Measurements from ENCODE around the gene TCERG1L.
"Not testable (repeated sequence)": the region's sequence is repeated elsewhere in the genome, so short reads cannot be mapped to it uniquely, and the experiment has no call there.

TCERG1L gene

GRCh38 chr10:131160219-131160875 is 151.2 kb downstream of the TCERG1L start:
- no peak for TF ChIP-seq POLR2A (IDR thresholded peaks at IDR 0.05; ENCODE audit: low read depth, low read length)
- no peak for FAIRE-seq
- DNase-seq (ENCODE audit: insufficient read length, low spot score): no peak

- DNase-seq (ENCODE audit: insufficient read length, low spot score) (no peak), FAIRE-seq (no peak)
- no peak for TF ChIP-seq POLR2A (IDR thresholded peaks at IDR 0.05; ENCODE audit: low read depth, low read length)
Observed at GRCh38 chr10:131159771-131160170, 151.8 kb downstream of the TCERG1L start.

GRCh38 chr10:131158695-131159094 is 152.8 kb downstream of the TCERG1L start:
- no peak for TF ChIP-seq POLR2A (IDR thresholded peaks at IDR 0.05; ENCODE audit: low read depth, low read length)
- no peak for DNase-seq (ENCODE audit: insufficient read length, low spot score)
- no peak for FAIRE-seq

- no peak for TF ChIP-seq POLR2A (IDR thresholded peaks at IDR 0.05; ENCODE audit: low read depth, low read length)
- DNase-seq (ENCODE audit: insufficient read length, low spot score): no peak
- FAIRE-seq: no peak
Observed at GRCh38 chr10:131157899-131158298, 153.6 kb downstream of the TCERG1L start.

- DNase-seq (ENCODE audit: insufficient read length, low spot score): no peak
- TF ChIP-seq POLR2A (IDR thresholded peaks at IDR 0.05; ENCODE audit: low read depth, low read length): no peak
- FAIRE-seq: no peak
Observed at GRCh38 chr10:131155876-131156230, 155.7 kb downstream of the TCERG1L start.

GRCh38 chr10:131155218-131155875 is 156.2 kb downstream of the TCERG1L start:
- no peak for FAIRE-seq
- DNase-seq (ENCODE audit: insufficient read length, low spot score): no peak
- no peak for TF ChIP-seq POLR2A (IDR thresholded peaks at IDR 0.05; ENCODE audit: low read depth, low read length)

- DNase-seq (ENCODE audit: insufficient read length, low spot score) (no peak), FAIRE-seq (no peak)
- TF ChIP-seq POLR2A (IDR thresholded peaks at IDR 0.05; ENCODE audit: low read depth, low read length): no peak
Observed at GRCh38 chr10:131154306-131155025, 157.1 kb downstream of the TCERG1L start.

GRCh38 chr10:131152456-131152855 is 159.1 kb downstream of the TCERG1L start:
- FAIRE-seq: not testable (repeated sequence)

GRCh38 chr10:131150126-131150525 is 161.4 kb downstream of the TCERG1L start:
- DNase-seq (ENCODE audit: insufficient read length, low spot score): no peak
- no peak for FAIRE-seq
- TF ChIP-seq POLR2A (IDR thresholded peaks at IDR 0.05; ENCODE audit: low read depth, low read length): no peak

More at GRCh38 chr10:131152456-131152855, 159.1 kb downstream of the TCERG1L start:
- not testable (repeated sequence) for DNase-seq (ENCODE audit: insufficient read length, low spot score)

- no peak for DNase-seq (ENCODE audit: insufficient read length, low spot score)
- FAIRE-seq: no peak
- no peak for TF ChIP-seq POLR2A (IDR thresholded peaks at IDR 0.05; ENCODE audit: low read depth, low read length)
Observed at GRCh38 chr10:131149586-131149985, 161.9 kb downstream of the TCERG1L start.

GRCh38 chr10:131149111-131149510 is 162.4 kb downstream of the TCERG1L start:
- DNase-seq (ENCODE audit: insufficient read length, low spot score): no peak
- TF ChIP-seq POLR2A (IDR thresholded peaks at IDR 0.05; ENCODE audit: low read depth, low read length): no peak
- no peak for FAIRE-seq

GRCh38 chr10:131148270-131148669 is 163.3 kb downstream of the TCERG1L start:
- TF ChIP-seq POLR2A (IDR thresholded peaks at IDR 0.05; ENCODE audit: low read depth, low read length): no peak
- no peak for DNase-seq (ENCODE audit: insufficient read length, low spot score)

GRCh38 chr10:131147301-131147975 is 164.1 kb downstream of the TCERG1L start:
- FAIRE-seq (no peak), DNase-seq (ENCODE audit: insufficient read length, low spot score) (no peak)
- no peak for TF ChIP-seq POLR2A (IDR thresholded peaks at IDR 0.05; ENCODE audit: low read depth, low read length)

More at GRCh38 chr10:131148270-131148669, 163.3 kb downstream of the TCERG1L start:
- FAIRE-seq: no peak

- no peak for TF ChIP-seq POLR2A (IDR thresholded peaks at IDR 0.05; ENCODE audit: low read depth, low read length)
- FAIRE-seq: no peak
- DNase-seq (ENCODE audit: insufficient read length, low spot score): no peak
Observed at GRCh38 chr10:131146790-131147189, 164.7 kb downstream of the TCERG1L start.
